Measurements from ENCODE around the gene DUSP22.
A peak's percentile ranks its signal among the peaks of the same experiment; 100 is the strongest.

The DUSP22 gene

DNA sequence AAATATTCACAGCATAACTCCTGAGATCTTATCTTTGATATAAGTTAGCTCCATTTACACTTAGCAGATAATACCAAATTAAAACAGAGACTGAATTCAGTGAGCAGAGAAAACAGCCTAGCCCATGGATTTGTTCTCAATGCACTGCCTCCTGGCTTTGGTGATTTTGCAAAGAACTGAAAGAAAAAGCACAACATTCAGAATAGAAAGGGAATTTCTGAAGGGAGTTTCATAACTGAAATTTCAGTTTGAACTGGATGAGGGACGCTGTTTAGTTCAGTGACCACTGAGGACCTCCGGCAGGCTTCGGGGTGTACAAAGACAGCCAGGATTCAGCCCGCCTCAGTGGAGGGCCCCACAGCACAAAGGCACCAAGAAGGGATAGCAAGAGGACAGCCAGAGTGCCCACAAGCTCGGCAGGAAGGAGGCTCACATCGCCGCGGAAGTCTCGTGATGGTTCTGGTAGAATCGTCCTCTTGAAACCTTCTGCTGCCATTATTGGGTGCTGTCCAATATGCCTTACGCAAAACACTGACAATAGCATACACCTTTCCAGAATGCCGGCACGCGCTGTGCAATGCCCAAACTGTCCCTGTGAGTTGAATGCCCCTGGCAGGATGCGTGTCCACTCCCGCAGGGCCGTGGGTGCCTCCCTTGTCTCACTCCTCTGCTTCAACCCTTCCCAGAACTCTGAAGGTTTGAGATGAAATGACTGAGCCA, 89.6 kb downstream of the DUSP22 start:
- no peak for DNase-seq

DNA sequence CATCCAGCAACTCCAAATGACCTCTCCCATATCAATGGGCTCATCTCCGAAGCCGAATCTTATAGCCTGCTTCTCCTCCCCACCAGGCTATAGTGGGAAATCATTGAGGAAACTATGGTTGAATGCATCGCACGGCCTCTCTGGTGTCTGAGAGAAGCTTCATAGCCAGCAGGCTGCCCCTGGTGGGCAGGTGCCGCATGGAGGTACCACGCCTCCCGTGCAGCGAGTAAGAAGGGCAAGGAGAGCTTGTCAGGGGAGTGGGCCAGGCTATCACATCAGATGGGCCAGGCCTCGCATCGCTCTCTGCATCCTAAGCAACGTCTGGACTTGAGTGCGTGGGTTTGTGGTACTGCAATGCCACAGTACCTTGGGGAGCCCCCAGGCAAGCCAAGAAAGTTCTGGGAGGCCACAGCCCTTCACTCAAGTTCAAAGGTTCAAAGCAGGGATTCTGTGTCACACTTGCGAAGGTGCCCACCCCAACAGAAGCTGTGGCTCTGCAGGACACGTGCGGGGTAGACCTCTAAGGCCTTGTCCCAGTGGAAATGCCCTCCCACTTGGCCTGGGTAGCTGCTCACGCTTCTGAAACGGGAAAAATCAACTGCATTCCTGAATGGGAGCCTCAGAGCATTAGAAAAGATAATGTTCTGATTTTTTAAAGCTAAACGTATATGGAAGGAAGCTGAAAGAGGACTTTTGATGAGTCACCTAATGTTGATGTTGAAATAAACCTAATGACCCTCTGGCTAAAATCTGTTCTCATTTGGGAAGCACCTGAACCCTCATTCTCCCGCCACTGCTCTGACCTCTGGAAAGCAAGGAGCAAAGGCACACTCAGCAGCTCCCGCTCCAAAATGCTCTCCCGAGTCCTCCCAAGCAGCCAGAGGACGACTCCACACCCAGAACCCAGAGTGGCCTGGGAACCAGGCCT, 90.9 kb downstream of the DUSP22 start:
- no peak for DNase-seq

DNA sequence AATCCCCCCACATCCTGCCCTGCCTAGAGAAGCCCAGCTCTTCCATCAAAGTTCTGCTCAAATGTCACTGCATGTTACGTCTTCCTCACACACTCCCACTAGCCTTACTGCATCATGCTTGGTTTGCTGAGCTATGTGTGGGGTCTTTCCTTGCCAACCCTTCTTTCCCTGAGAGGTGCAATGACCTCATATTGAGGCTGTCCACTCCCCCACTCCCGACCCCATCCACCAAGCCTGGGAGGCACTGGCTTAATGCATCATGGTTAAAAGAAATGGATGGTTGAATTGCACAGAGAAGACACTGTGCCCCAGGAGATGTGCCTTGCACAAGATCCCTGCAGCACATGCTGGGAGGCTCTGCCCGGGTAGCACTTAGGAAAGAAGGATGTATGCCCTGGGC, 91.6 kb downstream of the DUSP22 start:
- no peak for DNase-seq

DNA sequence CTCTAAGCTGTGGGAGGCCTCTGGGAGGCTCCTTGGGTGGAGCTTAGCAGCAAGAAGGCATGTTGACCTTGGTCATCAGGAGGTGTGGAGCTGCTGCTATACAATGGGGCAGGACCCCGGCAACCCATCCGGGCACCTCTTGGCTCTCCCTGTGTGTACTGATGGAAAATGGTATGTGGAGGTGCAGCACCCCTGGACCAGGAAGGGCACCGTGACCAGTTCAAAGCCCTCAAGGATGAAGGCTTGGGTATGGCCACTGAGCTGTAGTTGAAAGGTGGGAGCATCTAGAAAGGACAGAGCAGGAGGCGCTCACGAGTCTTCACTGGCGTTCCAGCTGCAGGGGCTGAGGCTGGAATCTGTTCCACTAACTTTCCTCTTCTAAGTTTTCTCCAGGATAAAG, 92.6 kb downstream of the DUSP22 start:
- DNase-seq = no peak

DNA sequence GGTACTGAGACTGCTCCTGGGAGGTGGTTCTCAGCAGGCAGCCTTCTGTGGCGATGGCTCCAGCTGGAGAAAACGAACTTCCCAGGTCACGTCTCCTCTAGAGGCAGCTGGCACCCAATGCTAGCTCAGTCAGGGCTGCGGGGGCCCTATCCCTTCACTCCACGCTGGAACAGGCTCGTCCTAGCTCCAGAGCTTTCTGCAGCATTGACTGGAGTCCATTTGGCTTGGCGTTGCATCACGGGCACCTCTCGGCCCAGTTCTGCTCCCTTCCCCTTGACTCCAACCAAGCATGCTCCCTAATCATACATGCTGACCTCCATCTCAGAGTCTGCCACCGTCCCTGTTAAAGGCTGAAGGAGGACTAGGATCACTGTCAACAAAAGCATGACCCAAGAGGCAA, 93.3 kb downstream of the DUSP22 start:
- no peak for DNase-seq

DNA sequence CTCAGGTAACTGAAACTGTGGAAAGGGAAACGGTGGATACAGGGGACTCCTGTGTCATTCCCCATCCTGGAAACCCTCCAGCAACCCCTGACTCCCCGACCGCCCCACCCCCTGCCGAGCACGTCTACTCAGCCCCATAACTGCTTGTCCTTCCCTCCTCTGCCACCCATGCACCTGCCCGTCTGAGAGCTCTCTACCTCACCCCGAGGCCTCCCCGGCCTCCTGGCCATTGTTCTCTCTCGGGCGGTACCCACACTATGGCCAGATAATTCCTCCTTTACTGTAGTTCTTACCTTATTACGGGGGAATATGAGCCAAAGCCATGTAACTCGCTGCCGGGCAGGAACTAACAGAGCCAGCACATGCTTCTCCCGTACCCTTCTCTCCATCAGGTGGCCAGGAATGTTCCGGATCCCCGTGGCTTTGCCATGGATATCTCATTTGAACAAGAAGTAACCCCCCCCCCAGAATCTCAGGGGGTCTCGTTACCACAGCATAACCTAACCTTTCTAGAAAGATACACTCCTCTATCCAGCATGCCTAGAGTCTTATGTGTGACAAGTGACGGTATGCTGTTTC, 94.5 kb downstream of the DUSP22 start:
- no peak for DNase-seq

DNA sequence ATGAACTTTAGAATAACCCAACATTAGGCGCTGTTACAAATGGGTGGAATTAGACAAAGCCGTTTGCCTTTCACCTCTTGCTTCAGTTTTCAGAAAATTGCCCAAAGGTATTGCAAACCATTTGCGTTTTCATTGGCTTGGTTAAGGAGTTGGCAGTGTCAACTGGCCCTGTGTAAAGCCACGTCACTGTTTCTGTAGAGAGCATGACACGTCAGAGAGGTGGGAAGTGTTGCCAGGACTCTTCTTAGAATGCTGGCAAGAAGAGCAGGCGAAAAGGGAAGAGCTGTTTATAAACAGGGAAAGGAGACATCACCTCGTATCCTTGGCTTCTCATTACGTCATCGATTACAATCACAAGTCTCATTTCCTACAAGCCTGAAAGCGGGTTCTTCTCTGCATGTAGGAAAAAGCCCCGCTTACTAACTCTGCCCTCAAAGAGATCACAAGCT, 95.0 kb downstream of the DUSP22 start:
- DNase-seq = peak; percentile 34 to 75 (median 46)

DNA sequence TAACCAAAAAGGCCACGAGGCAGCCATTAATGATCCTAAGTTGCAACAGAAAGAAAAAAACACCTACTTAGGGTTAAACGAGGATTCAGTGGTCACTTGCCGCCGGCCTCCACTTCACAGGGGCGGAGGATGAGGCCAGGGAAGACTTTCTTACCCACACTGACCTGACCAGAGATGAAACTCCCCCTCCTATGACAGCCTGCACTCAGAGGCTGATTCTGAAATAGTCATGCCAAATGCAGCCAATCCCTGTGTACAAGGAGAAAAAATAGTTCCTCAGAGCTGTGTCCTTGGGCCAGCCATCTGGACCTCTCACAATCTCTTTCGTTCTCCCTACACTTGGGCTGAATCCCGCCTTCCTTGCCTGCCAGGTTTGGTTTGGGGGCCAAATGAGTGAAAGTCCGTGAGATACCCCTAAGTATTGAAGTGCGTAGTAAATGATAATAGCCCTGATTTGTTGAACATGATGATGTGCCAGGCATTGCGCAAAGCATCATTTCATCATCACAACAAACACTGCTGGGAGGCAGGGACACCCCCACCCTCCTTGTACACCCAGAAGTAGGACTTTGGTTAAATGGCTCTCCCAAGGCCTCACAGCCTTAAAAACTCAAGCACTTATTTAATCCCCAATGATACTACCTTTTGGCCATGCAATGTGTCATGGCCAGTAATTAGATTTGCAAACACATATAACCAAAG, 96.1 kb downstream of the DUSP22 start:
- DNase-seq = peak in 3 of 4 experiments; percentile 35 to 46 (median 37)

DNA sequence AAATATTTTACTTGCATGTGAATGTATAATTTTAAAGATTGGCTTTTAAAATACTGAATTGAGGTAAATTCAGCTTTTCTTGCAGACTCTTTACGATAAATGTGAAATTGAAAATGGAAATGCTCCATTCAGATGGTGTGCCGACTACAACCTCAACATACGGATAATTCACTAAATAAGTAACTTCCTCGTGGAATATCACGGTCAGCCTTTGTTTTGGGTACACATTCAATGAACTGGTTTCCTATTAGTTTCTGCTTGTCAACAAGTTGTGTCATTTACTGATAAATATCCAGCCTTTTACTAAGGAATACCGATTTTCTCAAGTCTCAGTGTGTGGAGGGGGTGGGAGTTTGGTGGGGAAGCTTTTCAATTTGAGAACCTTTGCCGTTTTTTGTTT, 96.9 kb downstream of the DUSP22 start:
- no peak for DNase-seq

DNA sequence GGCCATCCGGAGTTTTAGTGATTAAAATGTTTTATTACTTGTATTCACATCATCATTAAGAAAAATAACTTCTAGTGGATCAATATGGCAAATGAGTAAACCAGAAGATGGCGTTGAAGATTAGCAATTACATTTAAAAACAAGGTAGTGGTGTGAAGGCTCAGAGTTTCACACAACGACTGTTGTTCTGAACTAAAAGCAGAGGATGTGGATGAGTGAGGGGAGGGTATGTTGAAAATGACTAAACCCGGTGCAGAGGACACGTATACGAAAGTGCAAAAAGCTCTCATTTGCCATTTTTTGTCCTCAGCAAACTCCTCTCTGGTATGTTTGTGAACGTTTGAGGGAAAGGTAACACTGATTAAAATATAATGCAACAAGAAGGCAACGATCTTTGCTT, 97.3 kb downstream of the DUSP22 start:
- no peak for DNase-seq

DNA sequence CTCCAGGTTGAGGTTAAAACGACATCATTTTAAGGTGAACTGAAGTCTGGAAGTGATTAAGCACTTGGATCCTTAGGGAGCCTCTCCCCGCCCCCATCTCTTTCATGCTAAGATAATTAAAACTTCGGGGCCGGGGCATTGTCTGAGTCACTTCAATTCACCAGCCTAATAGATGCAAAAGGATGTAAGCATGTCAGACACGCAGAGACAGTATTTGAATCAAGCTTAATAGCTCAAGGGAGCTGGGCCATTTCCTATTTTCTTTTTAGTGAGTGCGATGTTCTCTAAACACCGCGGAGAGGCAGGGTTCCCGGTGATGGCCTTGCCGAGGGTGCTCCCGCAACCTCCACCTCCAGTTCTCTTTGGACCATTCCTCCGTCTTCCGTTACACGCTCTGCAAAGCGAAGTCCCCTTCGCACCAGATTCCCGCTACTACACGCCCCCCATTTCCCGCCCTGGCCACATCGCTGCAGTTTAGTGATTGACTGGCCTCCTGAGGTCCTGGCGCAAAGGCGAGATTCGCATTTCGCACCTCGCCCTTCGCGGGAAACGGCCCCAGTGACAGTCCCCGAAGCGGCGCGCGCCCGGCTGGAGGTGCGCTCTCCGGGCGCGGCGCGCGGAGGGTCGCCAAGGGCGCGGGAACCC, 98.7 kb downstream of the DUSP22 start:
- DNase-seq = peak in 3 of 4 experiments; percentile 20 to 40 (median 30)

DNA sequence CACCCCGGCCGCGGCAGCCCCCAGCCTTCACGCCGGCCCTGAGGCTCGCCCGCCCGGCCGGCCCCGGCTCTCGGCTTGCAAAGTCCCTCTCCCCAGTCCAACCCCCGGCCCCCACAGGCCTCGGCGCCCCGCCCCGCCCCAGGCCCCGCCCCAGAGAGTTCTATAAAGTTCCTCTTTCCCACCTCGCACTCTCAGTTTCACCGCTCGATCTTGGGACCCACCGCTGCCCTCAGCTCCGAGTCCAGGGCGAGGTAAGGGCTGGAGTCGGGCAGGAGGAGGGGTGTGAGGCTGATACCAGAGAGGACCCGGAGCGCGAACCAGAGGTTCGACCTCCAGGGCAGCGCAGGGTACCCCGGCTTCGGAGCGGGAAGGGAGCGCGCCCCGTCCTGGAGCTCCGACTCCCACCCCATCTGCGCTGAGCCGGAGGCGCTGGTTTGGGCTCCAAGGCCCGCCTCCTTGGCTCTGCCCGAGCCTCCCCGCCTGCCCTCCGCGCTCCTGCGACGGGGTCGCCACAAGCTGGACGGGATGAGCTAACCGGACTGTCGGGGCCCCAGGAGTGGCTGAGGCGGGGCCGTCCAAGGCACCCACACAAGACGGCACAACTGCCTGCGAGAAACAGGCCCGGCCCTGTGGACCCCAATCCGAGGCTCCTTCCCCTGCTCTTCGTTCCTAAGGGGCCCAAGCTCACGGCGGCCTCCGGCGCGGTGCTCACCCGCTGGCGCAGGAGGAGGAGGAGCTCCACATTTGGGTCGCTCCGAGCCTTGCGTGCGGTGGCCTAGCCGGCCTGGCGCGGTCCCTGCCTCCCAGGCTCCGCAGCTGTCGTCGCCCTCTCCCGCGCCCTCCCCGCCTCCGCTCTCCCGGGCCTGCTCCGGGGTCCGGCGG, 99.5 kb downstream of the DUSP22 start, which contains the start of gene IRF4:
IRF4 (plus strand) TSS at position 194 of the 882 bp plus-strand sequence. CDS start 1,401 bp downstream, outside the sequence.
- peak; percentile 24 to 60 (median 47) for DNase-seq

DNA sequence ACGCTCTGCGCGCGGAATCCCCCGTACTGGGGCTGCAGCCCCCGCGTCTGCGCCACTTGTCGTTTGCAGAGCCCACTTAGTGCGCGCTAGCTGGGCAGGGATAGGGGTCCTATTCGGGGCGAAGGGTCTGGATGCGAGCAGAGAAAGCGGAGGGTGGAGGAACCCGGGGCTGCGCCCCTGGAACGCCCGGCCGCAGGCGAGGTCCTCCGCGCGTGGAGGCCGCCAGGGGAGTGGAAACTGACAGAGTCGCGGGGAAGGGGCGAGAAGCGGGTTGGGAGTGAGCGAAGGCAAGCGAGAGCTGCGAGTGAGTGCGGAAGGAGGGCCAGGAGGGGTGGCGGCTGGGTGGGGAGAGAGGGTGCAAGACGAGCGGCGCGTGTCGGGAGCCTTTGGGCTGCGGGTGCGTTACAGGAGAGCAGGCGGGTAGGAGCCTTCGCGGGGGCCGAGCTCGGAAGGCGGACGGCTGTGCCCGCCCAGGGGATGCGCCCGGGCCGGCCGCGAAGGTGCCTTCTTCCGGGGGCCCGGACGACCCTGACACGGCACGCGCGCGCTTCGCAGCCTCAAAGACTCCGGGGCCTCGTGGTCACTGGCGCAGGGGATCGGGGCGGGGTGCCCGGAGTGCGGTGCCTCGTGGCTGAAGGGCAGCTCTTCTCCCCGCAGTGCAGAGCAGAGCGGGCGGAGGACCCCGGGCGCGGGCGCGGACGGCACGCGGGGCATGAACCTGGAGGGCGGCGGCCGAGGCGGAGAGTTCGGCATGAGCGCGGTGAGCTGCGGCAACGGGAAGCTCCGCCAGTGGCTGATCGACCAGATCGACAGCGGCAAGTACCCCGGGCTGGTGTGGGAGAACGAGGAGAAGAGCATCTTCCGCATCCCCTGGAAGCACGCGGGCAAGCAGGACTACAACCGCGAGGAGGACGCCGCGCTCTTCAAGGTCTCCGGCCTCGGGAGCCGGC, 100.4 kb downstream of the DUSP22 start:
- DNase-seq = peak; percentile 17 to 58 (median 45)

DNA sequence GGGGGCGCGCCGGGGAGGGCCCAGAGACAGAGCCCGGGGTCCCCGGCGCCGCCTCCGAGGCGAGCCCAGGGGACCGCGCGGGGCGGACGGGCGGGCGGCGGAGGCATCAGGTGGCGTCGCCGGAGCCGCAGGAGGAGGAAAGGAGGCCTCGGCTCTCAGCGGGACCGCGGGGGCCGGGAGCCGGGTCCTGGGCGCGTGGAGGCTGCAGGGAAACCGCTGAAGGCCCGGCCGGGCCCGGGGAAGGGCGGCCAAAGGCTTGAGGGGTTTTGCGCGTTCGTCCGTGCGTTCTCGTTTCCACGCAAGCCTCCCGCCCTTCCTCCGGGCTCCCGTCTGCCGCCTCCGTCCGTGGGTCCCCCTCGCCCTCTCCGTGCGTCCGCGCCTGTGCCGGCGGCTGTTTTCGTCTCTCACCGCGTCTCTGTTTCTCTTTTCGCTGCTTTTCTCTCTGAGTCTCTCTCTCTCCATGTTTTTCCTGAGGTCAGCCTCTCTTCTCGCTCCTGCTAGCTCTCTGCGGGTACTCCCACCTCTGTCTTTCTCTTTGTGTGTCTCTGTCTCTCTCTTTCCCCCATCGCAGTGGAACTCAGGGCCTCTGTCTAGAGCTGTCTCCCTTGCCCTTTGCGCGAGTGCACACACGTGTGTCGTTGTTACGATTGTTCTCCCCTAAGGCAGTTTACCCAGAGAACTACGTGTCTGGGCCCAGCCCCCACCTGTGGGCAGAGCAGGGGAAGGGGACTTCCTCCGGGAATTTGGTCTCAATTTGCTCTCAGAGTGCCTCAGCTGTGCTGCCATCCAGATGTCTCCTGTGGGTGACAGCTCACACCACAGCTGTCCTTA, 101.3 kb downstream of the DUSP22 start:
- DNase-seq = peak in 2 of 4 experiments; percentile 14 to 27

DNA sequence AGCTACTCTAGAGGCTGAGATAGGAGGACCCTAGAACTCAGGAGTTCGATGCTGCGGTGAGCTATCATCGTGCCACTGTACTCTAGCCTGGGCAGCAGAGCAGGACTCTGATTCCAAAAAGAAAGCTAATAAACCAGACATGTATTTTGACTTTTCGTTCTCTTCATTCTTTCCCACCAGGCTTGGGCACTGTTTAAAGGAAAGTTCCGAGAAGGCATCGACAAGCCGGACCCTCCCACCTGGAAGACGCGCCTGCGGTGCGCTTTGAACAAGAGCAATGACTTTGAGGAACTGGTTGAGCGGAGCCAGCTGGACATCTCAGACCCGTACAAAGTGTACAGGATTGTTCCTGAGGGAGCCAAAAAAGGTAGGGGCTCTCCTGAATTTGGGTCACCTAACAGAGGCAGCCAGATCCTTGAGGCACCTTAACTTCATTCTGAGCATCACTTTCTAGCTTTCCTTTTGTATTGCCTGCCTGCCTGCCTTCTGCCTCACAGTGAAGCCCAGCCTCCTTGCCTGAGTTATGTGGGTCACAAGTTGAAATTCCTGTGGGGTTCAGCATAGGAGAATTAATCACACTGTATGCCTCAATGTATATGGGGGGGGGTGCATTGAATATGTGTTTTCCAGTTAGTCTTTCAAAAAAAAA, 102.5 kb downstream of the DUSP22 start:
- no peak for DNase-seq

DNA sequence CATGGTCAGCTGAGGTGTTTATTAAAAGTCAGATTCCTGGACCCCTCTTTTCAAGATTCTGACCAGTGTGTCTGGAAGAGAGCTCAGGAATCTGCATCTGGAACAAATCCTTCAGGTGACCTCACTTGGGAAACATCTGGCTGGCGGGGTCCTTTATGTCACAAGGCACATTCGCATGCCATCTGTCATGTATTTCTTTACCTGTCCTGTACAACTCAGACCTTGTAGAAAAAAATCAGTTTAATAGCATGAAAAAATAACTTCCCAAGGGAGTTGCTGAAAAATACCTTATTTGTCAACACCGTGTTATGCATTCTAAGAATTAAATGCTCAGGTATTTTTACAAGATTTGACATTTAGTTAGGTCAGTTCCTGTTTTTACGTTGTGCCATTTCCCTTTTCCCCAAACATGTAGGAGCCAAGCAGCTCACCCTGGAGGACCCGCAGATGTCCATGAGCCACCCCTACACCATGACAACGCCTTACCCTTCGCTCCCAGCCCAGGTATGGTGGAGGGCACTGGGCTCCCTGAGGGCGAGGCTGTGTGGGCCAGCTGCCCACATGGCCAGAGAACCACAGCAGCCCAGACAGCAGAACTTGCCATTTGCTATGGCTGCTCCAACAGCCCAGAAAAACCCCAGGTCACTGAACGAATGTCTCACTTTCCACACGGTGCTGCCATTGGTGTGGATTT, 103.3 kb downstream of the DUSP22 start:
- DNase-seq = peak in 3 of 4 experiments; percentile 19 to 37 (median 19)

DNA sequence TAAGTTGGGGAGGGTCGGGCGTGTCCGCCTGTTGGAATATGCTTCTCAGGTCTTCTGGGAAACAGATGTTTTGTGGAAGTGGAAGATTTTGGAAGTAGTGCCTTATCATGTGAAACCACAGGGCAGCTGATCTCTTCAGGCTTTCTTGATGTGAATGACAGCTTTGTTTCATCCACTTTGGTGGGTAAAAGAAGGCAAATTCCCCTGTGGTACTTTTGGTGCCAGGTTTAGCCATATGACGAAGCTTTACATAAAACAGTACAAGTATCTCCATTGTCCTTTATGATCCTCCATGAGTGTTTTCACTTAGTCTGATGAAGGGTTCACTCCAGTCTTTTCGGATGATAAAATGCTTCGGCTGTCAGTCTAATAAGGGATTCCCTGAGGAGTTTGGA, 103.8 kb downstream of the DUSP22 start:
- DNase-seq = no peak

DNA sequence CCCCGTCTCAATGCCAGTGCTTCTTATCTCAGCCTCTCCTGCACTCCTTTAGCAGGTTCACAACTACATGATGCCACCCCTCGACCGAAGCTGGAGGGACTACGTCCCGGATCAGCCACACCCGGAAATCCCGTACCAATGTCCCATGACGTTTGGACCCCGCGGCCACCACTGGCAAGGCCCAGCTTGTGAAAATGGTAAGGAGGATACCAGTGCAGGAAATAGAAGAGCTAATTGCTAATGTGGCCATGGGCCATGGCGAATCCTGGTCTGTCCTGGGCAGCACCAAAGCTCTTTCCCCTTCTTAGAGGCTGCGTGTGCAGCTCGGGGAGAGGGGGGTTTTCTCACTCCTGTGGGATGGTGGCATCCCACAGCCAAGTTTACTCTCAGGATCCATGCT, 104.8 kb downstream of the DUSP22 start:
- no peak for DNase-seq
